PFSK-1 (cell line): Measurements from ENCODE around the gene PAPPA.

Experiments used
- POLR2AphosphoS5 ChIP-seq: IDR thresholded peaks from 2 replicates; pipeline ENCODE4 v1.6.1; 2012; ENCODE audit warnings: low read depth, mild to moderate bottlenecking, control low read depth, low read length, moderate library complexity
- REST ChIP-seq, 2 experiments: IDR thresholded peaks; 2 replicates each; pipeline versions ENCODE4 v1.6.1 to v1.8.0; 2011 to 2012; ENCODE audit warnings: low read depth in 2 of 2, low read length in 2 of 2, control low read depth in 1 of 2, inconsistent platforms in 1 of 2, mild to moderate bottlenecking in 1 of 2, moderate library complexity in 1 of 2; ENCODE audit not compliant: insufficient read depth in 1 of 2
- TAF1 ChIP-seq: IDR thresholded peaks from 2 replicates; pipeline ENCODE4 v1.6.1; 2012; ENCODE audit warnings: low read length, control low read depth, borderline replicate concordance; ENCODE audit not compliant: insufficient read depth

GRCh38 chr9:116154334-116154975 lies 864 bp downstream of the PAPPA start:
- TF ChIP-seq TAF1 (no peak), POLR2AphosphoS5 (no peak), REST (IDR thresholded peaks at IDR 0.05; ENCODE audit: insufficient read depth in 1 of 2, low read depth in 2 of 2, low read length in 2 of 2) (no peak)
